HepG2 (cell line): ENCODE measurements around the gene MRLN. TPM values are rescaled to one million over a fixed set of nuclear protein-coding genes. Genes with fewer than 3 reads are reported as not detected.

ENCODE experiments used
- ATAC-seq: fragments of 200-7000 bp; cut with Tn5 transposase; 3 replicates; pipeline ENCODE4 v1.9.1; 2020; ENCODE audit warnings: mild to moderate bottlenecking, moderate library complexity
- BruUV-seq: library from RNA; stranded (reverse); fragments of 400-500 nt; replicated peaks from 2 replicates; lab custom pipeline; 2021; lab: Mats Ljungman, UMichigan
- CTCF ChIA-PET: fragments of 300-600 bp; formaldehyde crosslinking; extraction: SDS; loops from one replicate; lab custom pipeline; 2021; ENCODE audit warnings: low total read pairs, inconsistent platforms, low intra/inter-chr PET ratio; lab: Yijun Ruan, JAX
- POLR2A ChIA-PET: fragments of 350-600 bp; sonication (Branson Sonifier 250); formaldehyde crosslinking; loops from one replicate; lab custom pipeline; 2020; ENCODE audit warnings: antibody characterized with exemption, inconsistent platforms; lab: Yijun Ruan, JAX
- DNase-seq: peaks from one replicate; pipeline ENCODE4 v3.0.0-alpha.2; 2015; ENCODE audit warnings: low spot score
- FAIRE-seq: peaks from 3 replicates; lab custom pipeline; 2011; peaks lifted over from hg19 to GRCh38; lab: Jason Lieb, UNC
- H2AFZ ChIP-seq: one replicate; pipeline ENCODE4 v1.6.1; 2011; ENCODE audit warnings: low read length, inconsistent platforms
- H3K27ac ChIP-seq: fragments of 300-600 bp; 3 replicates; pipeline ENCODE4 v1.8.0; 2011; ENCODE audit warnings: mixed run types, mild to moderate bottlenecking, mixed read lengths, low read length, inconsistent platforms; ENCODE audit not compliant: insufficient read depth; ENCODE audit errors: extremely low read length
- H3K27me3 ChIP-seq, 2 experiments: fragments of 200-600 bp in 1 of 2; 2 replicates in 1 of 2; 3 replicates in 1 of 2; pipeline versions ENCODE4 v1.6.0 to v1.8.0; 2011; ENCODE audit warnings: low read length in 2 of 2, mild to moderate bottlenecking in 2 of 2, moderate library complexity in 2 of 2, inconsistent platforms in 1 of 2; ENCODE audit not compliant: insufficient read depth in 2 of 2, control insufficient read depth in 1 of 2
- H3K36me3 ChIP-seq, 2 experiments: fragments of 200-600 bp in 1 of 2; replicated peaks in 1 of 2; 2 replicates in 1 of 2; 3 replicates in 1 of 2; pipeline versions ENCODE4 v1.5.1 to v1.8.0; 2011; ENCODE audit warnings: low read length in 2 of 2, inconsistent platforms in 1 of 2; ENCODE audit not compliant: insufficient read depth in 2 of 2, control insufficient read depth in 1 of 2
- H3K4me1 ChIP-seq: 2 replicates; pipeline ENCODE4 v1.5.1; 2012; ENCODE audit warnings: low read length, inconsistent platforms; ENCODE audit not compliant: insufficient read depth
- H3K4me2 ChIP-seq: 2 replicates; pipeline ENCODE4 v1.6.0; 2011; ENCODE audit warnings: low read depth, low read length, inconsistent platforms
- H3K4me3 ChIP-seq, 3 experiments: fragments of 200-600 bp in 1 of 3; sonication (generic), shearing (Covaris generic) in 1 of 3; replicated peaks in 1 of 3; 2 replicates each; pipeline ENCODE4 v1.5.1; 2011 to 2016; ENCODE audit warnings: low read length in 3 of 3, inconsistent platforms in 2 of 3, low read depth in 2 of 3, mild to moderate bottlenecking in 2 of 3, control low read depth in 1 of 3, mixed read lengths in 1 of 3; ENCODE audit not compliant: insufficient read depth in 1 of 3
- H3K79me2 ChIP-seq: one replicate; pipeline ENCODE4 v1.6.1; 2011; ENCODE audit warnings: low read length, inconsistent platforms; ENCODE audit not compliant: insufficient read depth
- H3K9ac ChIP-seq: 2 replicates; pipeline ENCODE4 v1.6.0; 2011; ENCODE audit warnings: mild to moderate bottlenecking, low read depth, low read length, inconsistent platforms; ENCODE audit not compliant: insufficient read depth
- H3K9me3 ChIP-seq: 2 replicates; pipeline ENCODE4 v1.5.1; 2012; ENCODE audit warnings: mild to moderate bottlenecking, low read length
- H4K20me1 ChIP-seq: 2 replicates; pipeline ENCODE4 v1.6.0; 2011; ENCODE audit warnings: inconsistent platforms, mild to moderate bottlenecking, low read length, moderate library complexity; ENCODE audit not compliant: insufficient read depth
- ARNTL ChIP-seq: sonication (generic); formaldehyde crosslinking; IDR thresholded peaks from 2 replicates; pipeline ENCODE4 v1.4.0; 2020; ENCODE audit warnings: mild to moderate bottlenecking, missing genetic modification reagents
- MLLT10 ChIP-seq: sonication (generic); formaldehyde crosslinking; IDR thresholded peaks from 2 replicates; pipeline ENCODE4 v1.4.0; 2020; ENCODE audit warnings: missing genetic modification reagents
- NCOA5 ChIP-seq: sonication (generic); formaldehyde crosslinking; IDR thresholded peaks from 2 replicates; pipeline ENCODE4 v1.4.0; 2020; ENCODE audit warnings: missing genetic modification reagents
- NRL ChIP-seq: sonication (generic); formaldehyde crosslinking; IDR thresholded peaks from 2 replicates; pipeline ENCODE4 v1.5.0; 2020; ENCODE audit warnings: missing genetic modification reagents, mild to moderate bottlenecking, moderate library complexity, borderline replicate concordance
- TBP ChIP-seq: sonication (generic); formaldehyde crosslinking; IDR thresholded peaks from 2 replicates; pipeline ENCODE4 v1.5.0; 2020; ENCODE audit warnings: missing genetic modification reagents
- ZNF10 ChIP-seq: sonication (generic); formaldehyde crosslinking; IDR thresholded peaks from 2 replicates; pipeline ENCODE4 v1.4.0; 2020; ENCODE audit warnings: mild to moderate bottlenecking, low read depth, missing genetic modification reagents, borderline replicate concordance
- ZNF510 ChIP-seq: sonication (generic); formaldehyde crosslinking; IDR thresholded peaks from 2 replicates; pipeline ENCODE4 v1.4.0; 2020; ENCODE audit warnings: low read depth, mild to moderate bottlenecking, missing genetic modification reagents
- ZNF589 ChIP-seq: sonication (generic); formaldehyde crosslinking; conservative IDR thresholded peaks from 2 replicates; pipeline ENCODE4 v1.8.0; 2022; ENCODE audit warnings: mild to moderate bottlenecking, moderate library complexity, missing genetic modification reagents
- ZNF703 ChIP-seq: sonication (generic); formaldehyde crosslinking; IDR thresholded peaks from 2 replicates; pipeline ENCODE4 v1.5.1; 2020; ENCODE audit warnings: missing genetic modification reagents, mild to moderate bottlenecking, moderate library complexity, borderline replicate concordance
- WGBS: methylation state at CpG from one replicate; pipeline ENCODE4 v1.1.6; 2017; ENCODE audit warnings: low lambda C conversion rate; 5-methylcytosine and 5-hydroxymethylcytosine counted together
- in situ Hi-C: cut with HindIII; loops from 2 replicates; pipeline ENCODE4 v1.10.0; 2017; ENCODE audit warnings: low pct_unique_long_range_greater_than_20kb; ENCODE audit not compliant: extremely low pct_ligation_motif_present
- intact Hi-C: fragments of 100-400 bp; cut with micrococcal nuclease; formaldehyde crosslinking; loops from one replicate; pipeline ENCODE4 v1.10.0; 2022; ENCODE audit not compliant: unreplicated experiment
- polyA plus RNA-seq, 8 experiments: library from polyadenylated mRNA; depleted of rRNA in 3 of 8; stranded (reverse) in 7 of 8; unstranded in 1 of 8; fragments of >200 nt; fragmentation: Illumina TruSeq in 4 of 8; extraction: Trizol in 4 of 8; gene quantifications; 2 replicates each; pipeline versions ENCODE4 v1.2.1 to v1.2.3, GENCODE V29; 2011 to 2016; ENCODE audit warnings: low read depth in 4 of 8, missing spikeins in 1 of 8, mixed read lengths in 1 of 8; ENCODE audit not compliant: insufficient read depth in 1 of 8
- total RNA-seq, 5 experiments: library from RNA; depleted of rRNA; stranded (reverse); fragments of >200 nt; fragmentation: Illumina TruSeq; extraction: Trizol; gene quantifications; 2 replicates each; pipeline ENCODE4 v1.2.3, GENCODE V29; 2016; ENCODE audit warnings: low read depth in 1 of 5
- TF ChIP-seq, protein P1 (sequence below), 2 experiments: IDR thresholded peaks; 2 replicates each; pipeline ENCODE4 v1.6.1; 2011 to 2012; ENCODE audit warnings: low read length in 2 of 2, borderline replicate concordance in 1 of 2, low read depth in 1 of 2, mild to moderate bottlenecking in 1 of 2, moderate library complexity in 1 of 2

The MRLN gene
- total and polyA plus RNA-seq, 2 of the 13 experiments (the other 11 are each of a cell fraction or from before 2014, with no cell fraction given): not detected

- Histone ChIP-seq H3K9me3 (no peaks in the 10 kb centered on the region), H4K20me1 (no peaks in the 10 kb centered on the region), H3K27me3 (0 out of 5 replicates have a peak, but pooled peaks cover 0 to 3% of the 10 kb centered on the region in 2 experiments), H3K79me2 (no peaks in the 10 kb centered on the region), H3K4me1 (no peaks in the 10 kb centered on the region), H3K4me2 (no peak overlapping the region), H3K9ac (no peak overlapping the region), H3K36me3 (no peaks in the 10 kb centered on the region), H3K4me3 (no peak overlapping the region), H2AFZ (no peak overlapping the region), H3K27ac (no peak overlapping the region)
- intact Hi-C loops (no loop called here), in situ Hi-C loops (no loop called here)
- BruUV-seq: no TSS peak
- POLR2A ChIA-PET: no interaction called here
- WGBS: 41% methylated on average over 1 of the region's 1 CpG
- no peak for DNase-seq
- TF ChIP-seq ZNF703: no peak
- no peak for TF ChIP-seq ZNF589 (CRISPR knock-in tag)
- no peak for TF ChIP-seq ZNF510 (CRISPR knock-in tag)
- TF ChIP-seq ZNF10 (CRISPR knock-in tag): no peak
- no peak for TF ChIP-seq TBP (CRISPR knock-in tag)
- no peak for TF ChIP-seq MLLT10
- no peak for TF ChIP-seq NRL (CRISPR knock-in tag)
- TF ChIP-seq NCOA5 (CRISPR knock-in tag): no peak
- TF ChIP-seq, protein P1, sequence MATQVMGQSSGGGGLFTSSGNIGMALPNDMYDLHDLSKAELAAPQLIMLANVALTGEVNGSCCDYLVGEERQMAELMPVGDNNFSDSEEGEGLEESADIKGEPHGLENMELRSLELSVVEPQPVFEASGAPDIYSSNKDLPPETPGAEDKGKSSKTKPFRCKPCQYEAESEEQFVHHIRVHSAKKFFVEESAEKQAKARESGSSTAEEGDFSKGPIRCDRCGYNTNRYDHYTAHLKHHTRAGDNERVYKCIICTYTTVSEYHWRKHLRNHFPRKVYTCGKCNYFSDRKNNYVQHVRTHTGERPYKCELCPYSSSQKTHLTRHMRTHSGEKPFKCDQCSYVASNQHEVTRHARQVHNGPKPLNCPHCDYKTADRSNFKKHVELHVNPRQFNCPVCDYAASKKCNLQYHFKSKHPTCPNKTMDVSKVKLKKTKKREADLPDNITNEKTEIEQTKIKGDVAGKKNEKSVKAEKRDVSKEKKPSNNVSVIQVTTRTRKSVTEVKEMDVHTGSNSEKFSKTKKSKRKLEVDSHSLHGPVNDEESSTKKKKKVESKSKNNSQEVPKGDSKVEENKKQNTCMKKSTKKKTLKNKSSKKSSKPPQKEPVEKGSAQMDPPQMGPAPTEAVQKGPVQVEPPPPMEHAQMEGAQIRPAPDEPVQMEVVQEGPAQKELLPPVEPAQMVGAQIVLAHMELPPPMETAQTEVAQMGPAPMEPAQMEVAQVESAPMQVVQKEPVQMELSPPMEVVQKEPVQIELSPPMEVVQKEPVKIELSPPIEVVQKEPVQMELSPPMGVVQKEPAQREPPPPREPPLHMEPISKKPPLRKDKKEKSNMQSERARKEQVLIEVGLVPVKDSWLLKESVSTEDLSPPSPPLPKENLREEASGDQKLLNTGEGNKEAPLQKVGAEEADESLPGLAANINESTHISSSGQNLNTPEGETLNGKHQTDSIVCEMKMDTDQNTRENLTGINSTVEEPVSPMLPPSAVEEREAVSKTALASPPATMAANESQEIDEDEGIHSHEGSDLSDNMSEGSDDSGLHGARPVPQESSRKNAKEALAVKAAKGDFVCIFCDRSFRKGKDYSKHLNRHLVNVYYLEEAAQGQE (IDR thresholded peaks at IDR 0.05; ENCODE audit: borderline replicate concordance in 1 of 2, low read depth in 1 of 2, low read length in 2 of 2): no peak
- TF ChIP-seq ARNTL (CRISPR knock-in tag): no peak
- no peak for ATAC-seq
- FAIRE-seq: no peak
- CTCF ChIA-PET: no interaction called here
Observed at GRCh38 chr10:59694936-59695335, 58.3 kb downstream of the MRLN start.
